Hematopoietic multipotent progenitor cell treated with erythropoietin and hydrocortisone succinate and interleukin-3 and kit ligand, for 8 days (in vitro differentiated cells): ENCODE measurements around the gene SGTA.
"Not testable (repeated sequence)": the region's sequence is repeated elsewhere in the genome, so short reads cannot be mapped to it uniquely, and the experiment has no call there.

Source experiments
- DNase-seq: peaks from one replicate; pipeline ENCODE4 v3.0.0-alpha.2; 2015

SGTA gene

GRCh38 chr19:2792666-2793065, 9.6 kb upstream of the SGTA start:
- not testable (repeated sequence) for DNase-seq

GRCh38 chr19:2791876-2792275, 8.8 kb upstream of the SGTA start:
- DNase-seq: no peak

GRCh38 chr19:2791440-2791839, 8.4 kb upstream of the SGTA start:
- DNase-seq: no peak

- no peak for DNase-seq
Observed at GRCh38 chr19:2790557-2791271, 7.6 kb upstream of the SGTA start.

- no peak for DNase-seq
Observed at GRCh38 chr19:2790194-2790556, 7.1 kb upstream of the SGTA start.

GRCh38 chr19:2788237-2788636, 5.2 kb upstream of the SGTA start:
- DNase-seq: no peak

GRCh38 chr19:2787115-2787514, 4.0 kb upstream of the SGTA start:
- no peak for DNase-seq

GRCh38 chr19:2785244-2785997, 2.3 kb upstream of the SGTA start, which contains the start of gene THOP1:
Gene THOP1, plus strand, starts transcription at chr19:2785503. Its CDS starts 160 bp downstream, at chr19:2785663.
- peak; percentile 99 for DNase-seq

GRCh38 chr19:2783781-2784145, 690 bp upstream of the SGTA start:
- DNase-seq: no peak

GRCh38 chr19:2782329-2782935, 641 bp downstream of the SGTA start:
- peak; percentile 54 for DNase-seq

- DNase-seq: no peak
Observed at GRCh38 chr19:2780284-2780683, 2.8 kb downstream of the SGTA start.

GRCh38 chr19:2779121-2779740, 3.8 kb downstream of the SGTA start:
- no peak for DNase-seq

- DNase-seq: no peak
Observed at GRCh38 chr19:2777952-2778683, 5.0 kb downstream of the SGTA start.

- peak; percentile 69 for DNase-seq
Observed at GRCh38 chr19:2775556-2776430, 7.3 kb downstream of the SGTA start.

- DNase-seq: no peak
Observed at GRCh38 chr19:2774953-2775555, 8.0 kb downstream of the SGTA start.

- no peak for DNase-seq
Observed at GRCh38 chr19:2774083-2774679, 8.9 kb downstream of the SGTA start.

- no peak for DNase-seq
Observed at GRCh38 chr19:2771786-2772674, 11.0 kb downstream of the SGTA start.

GRCh38 chr19:2770055-2771013, 12.7 kb downstream of the SGTA start:
- DNase-seq: no peak

GRCh38 chr19:2769218-2769617, 13.9 kb downstream of the SGTA start:
- no peak for DNase-seq
